Measurements from ENCODE around the gene F2RL2.

The F2RL2 gene

GRCh38 chr5:76663573-76663972, 40.4 kb upstream of the F2RL2 start:
- TF ChIP-seq, protein P1, sequence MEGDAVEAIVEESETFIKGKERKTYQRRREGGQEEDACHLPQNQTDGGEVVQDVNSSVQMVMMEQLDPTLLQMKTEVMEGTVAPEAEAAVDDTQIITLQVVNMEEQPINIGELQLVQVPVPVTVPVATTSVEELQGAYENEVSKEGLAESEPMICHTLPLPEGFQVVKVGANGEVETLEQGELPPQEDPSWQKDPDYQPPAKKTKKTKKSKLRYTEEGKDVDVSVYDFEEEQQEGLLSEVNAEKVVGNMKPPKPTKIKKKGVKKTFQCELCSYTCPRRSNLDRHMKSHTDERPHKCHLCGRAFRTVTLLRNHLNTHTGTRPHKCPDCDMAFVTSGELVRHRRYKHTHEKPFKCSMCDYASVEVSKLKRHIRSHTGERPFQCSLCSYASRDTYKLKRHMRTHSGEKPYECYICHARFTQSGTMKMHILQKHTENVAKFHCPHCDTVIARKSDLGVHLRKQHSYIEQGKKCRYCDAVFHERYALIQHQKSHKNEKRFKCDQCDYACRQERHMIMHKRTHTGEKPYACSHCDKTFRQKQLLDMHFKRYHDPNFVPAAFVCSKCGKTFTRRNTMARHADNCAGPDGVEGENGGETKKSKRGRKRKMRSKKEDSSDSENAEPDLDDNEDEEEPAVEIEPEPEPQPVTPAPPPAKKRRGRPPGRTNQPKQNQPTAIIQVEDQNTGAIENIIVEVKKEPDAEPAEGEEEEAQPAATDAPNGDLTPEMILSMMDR (IDR thresholded peaks at IDR 0.05; ENCODE audit: unreplicated experiment in 3 of 3): no peak
- no peaks in the 10 kb centered on the region for H3K9me3 Mint-ChIP-seq
- H3K36me3 Mint-ChIP-seq (ENCODE audit: low read depth): peaks cover 32% of the 10 kb centered on the region
- H3K27ac Mint-ChIP-seq: peak overlapping the region; percentile 76 to 84 (median 77)
- H3K27me3 Mint-ChIP-seq (ENCODE audit: low read depth): no peaks in the 10 kb centered on the region
- no peaks in the 10 kb centered on the region for H3K4me1 Mint-ChIP-seq
- no peak overlapping the region for H3K4me3 Mint-ChIP-seq

DNA sequence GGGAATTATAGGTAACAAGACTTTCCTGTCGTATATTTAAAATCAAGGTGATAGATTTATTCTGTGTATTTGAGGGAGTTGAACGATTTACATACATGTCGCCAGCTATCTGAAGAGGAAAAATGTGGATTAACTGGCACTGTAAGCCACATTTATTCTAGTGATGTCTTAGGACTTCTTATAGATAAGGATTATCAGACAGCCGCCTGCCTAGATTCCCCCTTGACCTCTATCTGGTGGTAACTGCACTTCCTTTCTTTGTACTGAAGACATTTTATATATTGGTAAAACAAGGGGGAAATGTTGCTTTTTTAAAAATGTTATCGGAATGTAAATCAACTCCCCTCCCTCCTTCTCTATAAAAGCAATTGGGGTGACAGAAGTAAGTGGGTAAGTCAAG, 39.3 kb upstream of the F2RL2 start:
- Mint-ChIP-seq H3K4me1 (no peaks in the 10 kb centered on the region), H3K4me3 (no peak overlapping the region), H3K27me3 (ENCODE audit: low read depth) (no peaks in the 10 kb centered on the region), H3K36me3 (ENCODE audit: low read depth) (peaks cover 36% of the 10 kb centered on the region), H3K9me3 (no peaks in the 10 kb centered on the region), H3K27ac (no peak overlapping the region)
- TF ChIP-seq, protein P1 (IDR thresholded peaks at IDR 0.05; ENCODE audit: unreplicated experiment in 3 of 3): no peak

- peaks cover 29% of the 10 kb centered on the region for H3K36me3 Mint-ChIP-seq (ENCODE audit: low read depth)
- H3K27ac Mint-ChIP-seq: peak overlapping the region in 1 of 3 experiments; percentile 13
- H3K4me3 Mint-ChIP-seq: no peak overlapping the region
- H3K9me3 Mint-ChIP-seq: peaks cover 4% of the 10 kb centered on the region
- peaks cover 4% of the 10 kb centered on the region for H3K27me3 Mint-ChIP-seq (ENCODE audit: low read depth)
- TF ChIP-seq, protein P1 (IDR thresholded peaks at IDR 0.05; ENCODE audit: unreplicated experiment in 3 of 3): no peak
- H3K4me1 Mint-ChIP-seq: no peaks in the 10 kb centered on the region
These were observed 37.2 kb upstream of the F2RL2 start for GRCh38 chr5:76660360-76660759.

- Mint-ChIP-seq H3K36me3 (ENCODE audit: low read depth) (peaks cover 26% of the 10 kb centered on the region), H3K9me3 (peaks cover 4% of the 10 kb centered on the region), H3K4me3 (no peak overlapping the region), H3K27ac (no peak overlapping the region), H3K4me1 (no peaks in the 10 kb centered on the region), H3K27me3 (ENCODE audit: low read depth) (peaks cover 4% of the 10 kb centered on the region)
- TF ChIP-seq, protein P1 (IDR thresholded peaks at IDR 0.05; ENCODE audit: unreplicated experiment in 3 of 3): no peak
These were observed 34.6 kb upstream of the F2RL2 start for GRCh38 chr5:76657683-76658311.

DNA sequence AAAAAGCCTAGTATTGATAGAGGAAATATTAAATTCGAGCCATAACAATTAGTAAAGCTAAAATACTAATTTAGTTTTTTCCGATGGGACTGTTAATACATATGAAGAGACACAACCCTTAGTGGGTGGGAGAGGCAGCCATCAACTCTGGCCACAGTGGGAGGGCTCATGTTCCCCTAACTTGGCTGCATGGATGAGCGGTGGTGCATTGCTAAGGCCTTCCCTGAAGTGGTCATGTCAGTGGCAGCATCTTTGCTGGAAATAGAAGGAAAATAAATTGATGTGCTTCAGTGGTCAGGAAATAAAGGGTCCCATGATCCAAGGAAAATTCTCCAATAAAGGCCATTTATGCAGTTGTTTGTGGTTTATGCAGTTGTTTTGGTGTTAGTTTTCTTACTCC, 33.9 kb upstream of the F2RL2 start:
- Mint-ChIP-seq H3K4me1 (no peaks in the 10 kb centered on the region), H3K9me3 (peaks cover 4% of the 10 kb centered on the region), H3K27me3 (ENCODE audit: low read depth) (peaks cover 4% of the 10 kb centered on the region), H3K4me3 (no peak overlapping the region), H3K27ac (no peak overlapping the region), H3K36me3 (ENCODE audit: low read depth) (peaks cover 26% of the 10 kb centered on the region)
- TF ChIP-seq, protein P1 (IDR thresholded peaks at IDR 0.05; ENCODE audit: unreplicated experiment in 3 of 3): no peak

- no peak overlapping the region for H3K4me3 Mint-ChIP-seq
- peaks cover 4% of the 10 kb centered on the region for H3K27me3 Mint-ChIP-seq (ENCODE audit: low read depth)
- H3K9me3 Mint-ChIP-seq: peaks cover 26% of the 10 kb centered on the region
- TF ChIP-seq, protein P1 (IDR thresholded peaks at IDR 0.05; ENCODE audit: unreplicated experiment in 3 of 3): no peak
- H3K27ac Mint-ChIP-seq: no peak overlapping the region
- peaks cover 39% of the 10 kb centered on the region for H3K36me3 Mint-ChIP-seq (ENCODE audit: low read depth)
- no peaks in the 10 kb centered on the region for H3K4me1 Mint-ChIP-seq
These were observed 29.7 kb upstream of the F2RL2 start for GRCh38 chr5:76652809-76653414.

Data from nephron (organoid).